Omental fat pad (tissue), 4 donors: Measurements from ENCODE around the gene IL16. TPM values are rescaled to one million over a fixed set of nuclear protein-coding genes. Genes with fewer than 3 reads are reported as not detected.
A peak's percentile ranks its signal among the peaks of the same experiment; 100 is the strongest.

ENCODE experiments used
- ATAC-seq: fragments of 150-250 bp; one replicate; pipeline ENCODE4 v1.9.1; 2016; ENCODE audit warnings: mild to moderate bottlenecking, moderate library complexity; ENCODE audit not compliant: low FRiP score
- DNase-seq: peaks from one replicate; pipeline ENCODE4 v3.0.0-alpha.2; 2019; ENCODE audit warnings: low spot score
- CTCF ChIP-seq, 3 donors: fragments of 450-650 bp; IDR thresholded peaks; one replicate each; pipeline ENCODE4 v1.5.1; 2016 to 2017; ENCODE audit warnings: antibody characterized with exemption in 3 of 3, mild to moderate bottlenecking in 3 of 3, moderate library complexity in 2 of 3
- total RNA-seq, 4 donors: library from RNA; depleted of rRNA; stranded (reverse); fragments of >200 nt; gene quantifications; one replicate each; pipeline ENCODE4 v1.1.0, GENCODE V29; 2016

The IL16 gene
- total RNA-seq, 4 donors from 2014 or later: 22.7 to 45.8 (median 34.4) TPM

GRCh38 chr15:81296673-81297072 is 100.0 kb downstream of the IL16 start:
- no peak for TF ChIP-seq CTCF (IDR thresholded peaks at IDR 0.05)
- ATAC-seq (peak; percentile 15), DNase-seq (no peak)

GRCh38 chr15:81297147-81297572 is 100.5 kb downstream of the IL16 start:
- peak; percentile 81 for ATAC-seq
- no peak for TF ChIP-seq CTCF (IDR thresholded peaks at IDR 0.05)
- DNase-seq: no peak

GRCh38 chr15:81297603-81298575 is 101.2 kb downstream of the IL16 start:
- no peak for ATAC-seq
- no peak for DNase-seq
- no peak for TF ChIP-seq CTCF (IDR thresholded peaks at IDR 0.05)

GRCh38 chr15:81298611-81299010 is 101.9 kb downstream of the IL16 start:
- DNase-seq: no peak
- no peak for ATAC-seq
- no peak for TF ChIP-seq CTCF (IDR thresholded peaks at IDR 0.05)

- no peak for TF ChIP-seq CTCF (IDR thresholded peaks at IDR 0.05)
- DNase-seq (no peak), ATAC-seq (no peak)
Measured at GRCh38 chr15:81299156-81299555, 102.5 kb downstream of the IL16 start.

- ATAC-seq: no peak
- no peak for DNase-seq
- TF ChIP-seq CTCF (IDR thresholded peaks at IDR 0.05): no peak
Measured at GRCh38 chr15:81299630-81300273, 103.1 kb downstream of the IL16 start.
